Measurements from ENCODE around the gene GUCA2A.
A peak's percentile ranks its signal among the peaks of the same experiment; 100 is the strongest.

GUCA2A gene

DNA sequence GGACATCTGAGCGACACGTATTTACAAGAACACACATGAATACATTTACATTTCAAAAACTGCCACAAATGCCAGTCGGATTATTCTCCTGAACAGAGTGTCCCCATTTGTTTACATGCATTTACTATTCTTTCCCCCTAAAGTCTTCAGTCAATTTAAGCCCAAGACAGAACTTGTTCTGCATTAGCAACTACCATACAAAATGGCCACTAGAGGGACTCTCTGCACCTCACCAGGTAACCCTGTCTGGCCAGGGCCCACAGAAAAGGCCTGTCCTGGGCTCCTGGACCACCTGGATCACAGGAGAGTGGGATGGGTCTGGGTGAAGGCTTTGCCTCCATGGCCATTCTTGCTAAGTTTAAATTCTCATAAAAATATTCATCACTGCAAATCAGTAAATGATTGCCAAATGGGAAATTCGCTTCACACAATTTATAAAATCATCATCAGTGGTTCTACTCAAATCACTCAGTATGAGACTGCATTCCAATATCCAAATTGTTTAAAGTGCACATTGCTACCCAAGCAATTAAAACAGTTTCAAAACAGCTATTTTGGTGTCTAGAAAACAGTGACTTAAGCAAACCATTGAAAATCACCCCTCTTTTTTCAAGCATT is 12.5 kb upstream of the GUCA2A start:
- peak; percentile 22 for DNase-seq

DNA sequence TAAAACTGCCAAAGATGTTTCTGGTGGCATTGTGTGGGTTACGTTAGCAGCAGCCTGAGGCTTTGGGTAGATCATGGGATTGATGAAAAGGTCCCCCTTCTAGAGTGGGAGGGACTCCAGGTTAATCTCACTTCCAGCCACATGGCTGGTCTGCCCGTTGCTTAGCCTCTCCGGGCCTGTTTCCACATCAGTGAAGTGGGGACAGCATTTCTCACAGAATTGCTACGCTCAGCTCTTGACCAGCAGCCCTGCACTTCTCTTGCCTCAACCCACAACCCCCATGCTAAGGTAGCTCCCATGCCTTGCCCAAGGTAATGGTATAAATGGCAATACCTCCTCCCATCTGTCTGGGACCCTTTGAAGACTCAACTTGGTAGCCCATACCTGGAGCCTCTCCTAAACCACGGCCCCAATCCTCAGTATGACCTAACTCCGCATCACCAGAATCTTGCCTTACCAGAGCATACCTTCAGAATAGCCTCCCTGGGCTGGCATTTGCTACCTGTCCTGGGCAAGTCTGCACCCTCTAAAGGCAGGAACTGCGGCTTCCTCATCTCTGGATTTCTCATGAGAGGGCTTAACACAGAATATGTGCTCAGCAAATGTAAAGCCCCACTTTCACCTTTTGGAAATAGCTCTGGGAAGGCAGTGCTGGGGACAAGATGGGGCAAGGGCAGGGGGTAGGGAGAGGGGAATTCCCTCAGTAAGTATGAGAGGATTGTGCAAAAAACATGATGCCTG is 10.9 kb upstream of the GUCA2A start:
- no peak for DNase-seq

DNA sequence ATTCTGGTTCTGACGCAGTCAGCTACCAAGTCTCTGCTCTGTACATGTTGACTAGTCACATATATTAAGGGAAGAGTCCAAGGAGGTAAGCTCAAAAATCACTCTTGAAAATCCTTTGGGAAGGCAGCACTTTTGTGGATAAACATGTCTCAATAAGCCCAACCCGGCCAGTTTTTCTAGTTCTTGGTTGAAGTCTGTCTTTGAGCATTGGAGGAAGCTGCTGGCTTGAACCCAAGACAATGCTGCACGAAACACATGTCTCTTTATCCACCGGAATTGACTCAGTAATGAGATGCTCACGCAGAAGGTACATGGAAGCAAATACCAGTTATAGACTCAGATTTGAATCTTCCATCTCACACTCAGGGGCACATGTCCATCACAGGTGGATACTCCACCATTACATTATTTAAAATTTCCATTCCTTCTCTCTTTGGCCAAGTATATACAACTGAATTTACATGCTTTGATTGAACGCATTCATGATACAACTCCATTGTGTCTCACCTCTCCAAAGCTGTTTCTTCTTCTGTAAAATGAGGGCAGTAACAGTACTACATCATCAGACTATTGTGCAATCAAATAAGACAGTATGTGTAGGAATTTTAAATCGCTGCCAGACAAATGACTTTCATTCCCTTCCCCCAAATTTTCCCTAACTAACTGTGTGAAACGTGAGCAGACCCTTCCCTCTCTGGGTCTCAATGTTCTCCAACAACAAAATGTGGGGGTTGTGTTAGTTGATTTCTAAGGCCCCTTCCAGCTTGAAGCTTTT is 9.6 kb upstream of the GUCA2A start:
- no peak for DNase-seq

DNA sequence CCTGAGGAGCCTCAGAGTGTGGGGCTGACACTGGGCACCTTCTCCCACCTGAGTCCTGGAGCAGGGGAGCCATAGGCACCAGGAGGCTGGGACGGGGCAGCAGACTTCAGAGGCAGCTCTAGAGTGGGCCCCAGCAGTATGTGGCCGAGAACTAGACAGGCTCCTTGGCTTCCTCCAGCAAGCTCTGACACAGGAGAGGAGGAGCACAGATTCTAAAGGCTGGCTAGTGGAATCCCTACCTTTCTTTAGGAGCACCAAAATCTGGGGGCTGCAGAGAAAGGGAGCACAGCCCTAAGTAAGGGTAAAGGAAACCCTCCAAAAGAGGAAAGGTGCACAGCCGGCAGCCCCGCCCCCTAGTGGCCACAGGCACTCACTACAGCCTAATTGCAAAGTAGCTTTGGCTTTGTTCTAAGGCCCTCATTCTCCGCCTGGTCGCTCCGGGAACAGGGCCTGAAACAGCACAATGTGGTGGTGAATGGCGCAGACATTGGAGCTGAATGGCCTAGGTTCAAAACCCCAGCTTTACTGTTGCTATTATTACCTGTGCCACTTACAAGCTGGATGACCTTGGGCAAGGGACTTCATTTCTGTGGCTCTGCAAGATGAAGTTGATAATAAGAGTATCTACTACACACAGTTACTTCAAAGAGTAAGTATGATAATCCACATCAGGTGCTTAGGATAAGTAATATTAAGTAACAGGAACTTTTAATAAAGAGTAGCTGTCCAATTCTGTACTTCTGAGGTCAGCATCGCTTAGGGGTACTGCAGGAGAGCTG is 8.8 kb upstream of the GUCA2A start:
- DNase-seq = no peak

DNA sequence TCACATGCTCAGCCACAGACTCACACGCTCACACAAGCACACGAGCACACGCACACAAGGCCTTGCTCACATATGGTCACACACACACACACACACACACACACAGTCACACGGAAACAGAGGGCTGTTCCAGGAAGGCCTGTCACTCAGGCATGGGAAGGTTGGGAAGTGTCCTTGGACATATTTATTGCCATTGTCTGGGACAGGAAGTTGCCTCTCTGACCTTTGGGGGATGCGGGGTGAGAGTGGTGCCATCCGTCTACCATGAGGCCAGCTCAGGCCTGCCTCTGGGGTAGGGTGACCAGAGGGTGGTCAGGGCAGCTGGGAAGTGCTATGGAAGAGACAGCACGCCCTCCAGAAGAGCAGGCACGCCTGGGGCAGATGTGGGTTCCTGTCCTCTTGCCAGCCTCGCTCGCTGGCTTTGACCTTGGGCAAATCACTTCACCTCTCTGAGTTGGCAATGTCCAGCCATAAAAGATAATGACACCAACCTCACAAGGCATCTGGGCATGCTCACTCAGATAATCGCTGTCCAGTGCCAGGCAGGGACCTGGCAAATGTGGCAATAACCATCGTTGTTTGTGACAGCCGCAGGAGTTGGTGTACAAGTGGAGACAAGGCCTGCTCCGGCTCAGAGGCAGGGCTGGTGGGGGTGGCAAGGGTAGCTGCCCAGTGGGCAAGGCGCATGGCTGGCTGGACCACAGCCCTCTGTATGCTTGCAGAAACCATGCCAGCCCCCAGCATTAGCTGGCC is 8.0 kb upstream of the GUCA2A start:
- no peak for DNase-seq

DNA sequence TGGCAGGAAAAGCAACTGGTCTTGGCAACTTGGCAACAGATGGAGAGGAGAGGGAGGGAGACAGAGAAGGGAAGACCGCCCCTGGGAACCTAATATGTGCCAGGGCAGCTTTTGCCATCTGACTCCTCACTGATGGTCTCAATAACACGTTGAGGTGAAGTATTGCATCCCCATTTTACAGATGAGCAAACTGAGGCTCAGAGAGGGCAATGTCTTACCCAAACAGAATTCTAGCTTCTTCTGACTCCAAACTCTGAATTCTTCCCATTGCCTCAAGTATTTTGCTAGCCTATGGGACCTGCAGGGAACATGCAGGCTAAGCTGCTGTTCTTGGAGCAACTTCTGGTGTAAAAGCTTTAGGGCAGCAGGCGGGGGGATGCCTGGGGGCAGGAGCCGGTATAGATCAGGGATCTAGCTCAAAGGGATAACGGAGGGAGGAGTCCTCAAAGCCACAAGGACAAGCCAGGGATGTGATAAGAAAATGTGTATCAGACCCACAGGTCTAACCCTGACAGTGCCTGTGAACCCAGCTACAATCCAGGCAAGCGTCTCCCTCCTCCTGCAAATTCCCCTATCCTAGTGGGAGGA is 7.2 kb upstream of the GUCA2A start:
- no peak for DNase-seq

DNA sequence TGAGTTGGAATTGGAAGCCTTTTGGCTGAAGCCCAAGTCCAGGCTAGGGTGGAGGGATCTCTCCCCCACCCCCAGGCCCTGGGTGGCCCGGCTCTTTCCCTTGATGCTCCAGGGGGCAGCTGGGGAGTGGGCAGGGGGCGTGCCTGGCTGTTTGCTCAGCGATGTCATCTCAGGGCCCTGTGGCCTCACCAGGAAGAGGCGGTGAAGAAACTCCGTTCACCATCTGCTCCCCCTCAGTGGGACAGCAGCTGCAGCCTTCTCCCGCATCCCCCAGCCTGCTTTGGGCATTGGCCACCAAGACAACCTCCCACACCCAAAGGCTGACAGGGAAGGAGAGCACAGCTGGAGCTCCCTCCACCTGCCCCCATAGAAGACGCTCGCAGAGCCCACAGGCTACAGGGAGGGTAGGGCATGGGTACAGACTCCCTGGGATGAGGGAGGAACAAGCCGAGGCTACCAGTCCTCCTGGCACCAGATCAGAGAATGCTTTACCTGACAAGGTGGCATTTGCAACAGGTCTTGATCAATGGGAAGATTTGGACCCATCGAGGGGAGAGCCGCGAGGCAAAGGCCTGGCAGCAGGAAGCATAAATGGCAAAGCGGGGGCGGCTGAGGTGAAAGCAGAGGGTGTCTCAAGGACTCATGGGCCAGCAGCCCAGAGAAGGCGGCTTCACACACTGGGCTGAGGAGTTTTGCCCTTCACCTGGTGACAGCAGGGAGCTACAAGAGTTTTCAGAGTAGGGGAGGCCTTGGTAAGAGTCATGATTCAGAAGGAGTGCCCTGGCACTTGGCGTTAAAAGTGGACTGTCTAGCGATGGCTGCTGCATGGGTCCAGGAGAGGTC is 6.5 kb upstream of the GUCA2A start:
- DNase-seq = no peak

DNA sequence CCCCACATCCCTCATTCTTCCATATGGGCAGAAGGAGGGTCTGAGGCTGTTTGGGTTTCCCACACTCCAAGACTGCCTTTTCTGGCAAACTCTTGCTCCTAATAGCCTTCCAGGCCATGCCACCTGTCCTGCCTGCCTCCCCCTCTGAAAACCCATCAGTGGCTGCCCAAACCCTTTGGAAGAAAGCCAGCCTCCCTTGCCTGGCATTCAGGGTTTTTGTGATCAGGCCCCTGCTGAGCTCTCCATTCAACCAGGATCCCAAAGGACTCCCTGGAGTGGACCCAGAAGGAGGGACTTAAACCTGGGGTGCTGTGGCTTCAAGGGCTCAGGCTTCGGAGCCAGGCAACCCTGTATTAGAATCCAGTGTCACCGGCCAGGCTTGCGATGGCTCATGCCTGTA is 4.2 kb upstream of the GUCA2A start:
- no peak for DNase-seq

DNA sequence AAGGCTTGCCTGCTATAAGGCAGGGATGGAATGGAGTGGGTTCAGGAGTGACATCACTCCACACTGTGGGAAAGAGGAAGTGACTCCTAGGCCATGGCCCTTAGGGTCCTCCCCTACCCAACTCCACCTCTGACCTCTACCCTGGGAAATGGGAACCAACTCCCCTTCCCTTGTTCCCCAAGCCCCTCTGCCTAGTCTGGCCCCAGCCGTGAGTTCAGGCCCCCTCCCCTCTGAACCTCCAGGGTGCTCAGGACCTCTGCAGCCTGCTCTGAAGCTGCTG is 3.8 kb upstream of the GUCA2A start:
- DNase-seq = no peak

DNA sequence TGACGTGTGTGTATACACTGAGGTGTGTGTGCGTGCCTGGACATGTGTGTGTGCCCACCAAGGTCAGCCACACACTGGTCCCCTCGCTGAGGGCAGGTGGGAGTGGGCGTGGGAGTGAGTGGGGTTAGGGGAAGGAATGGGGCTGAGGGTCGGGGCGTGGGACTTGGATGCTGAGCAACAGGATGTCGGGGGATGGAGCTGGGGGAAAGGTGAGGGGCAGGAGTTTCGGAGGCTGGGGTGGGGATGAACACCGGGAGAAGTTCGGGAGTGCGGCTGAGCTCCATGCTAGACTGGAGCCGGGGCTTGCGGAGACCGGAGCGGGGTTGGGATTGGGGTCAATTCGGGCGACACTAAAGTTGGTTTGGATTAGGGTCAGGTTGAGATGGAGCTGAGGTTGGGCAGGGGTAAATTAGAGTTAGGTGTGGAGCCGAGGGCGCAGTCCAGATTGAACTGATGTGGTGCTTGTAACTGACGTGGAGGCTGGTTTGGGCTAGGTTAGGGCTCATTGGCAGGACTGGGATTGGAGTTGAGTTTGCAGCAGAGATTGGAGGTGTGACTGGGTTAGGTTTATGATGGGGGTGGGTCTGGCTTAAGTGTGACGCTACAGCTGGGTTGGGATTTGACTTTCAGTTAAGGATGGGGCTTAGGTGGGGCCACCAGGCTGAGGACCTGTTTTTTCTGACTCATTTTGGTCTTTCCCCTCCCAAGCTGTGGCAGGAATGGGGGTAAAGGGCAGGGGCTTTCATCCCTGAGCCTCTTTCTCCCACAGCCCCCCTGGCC is 3.3 kb upstream of the GUCA2A start:
- DNase-seq = no peak

DNA sequence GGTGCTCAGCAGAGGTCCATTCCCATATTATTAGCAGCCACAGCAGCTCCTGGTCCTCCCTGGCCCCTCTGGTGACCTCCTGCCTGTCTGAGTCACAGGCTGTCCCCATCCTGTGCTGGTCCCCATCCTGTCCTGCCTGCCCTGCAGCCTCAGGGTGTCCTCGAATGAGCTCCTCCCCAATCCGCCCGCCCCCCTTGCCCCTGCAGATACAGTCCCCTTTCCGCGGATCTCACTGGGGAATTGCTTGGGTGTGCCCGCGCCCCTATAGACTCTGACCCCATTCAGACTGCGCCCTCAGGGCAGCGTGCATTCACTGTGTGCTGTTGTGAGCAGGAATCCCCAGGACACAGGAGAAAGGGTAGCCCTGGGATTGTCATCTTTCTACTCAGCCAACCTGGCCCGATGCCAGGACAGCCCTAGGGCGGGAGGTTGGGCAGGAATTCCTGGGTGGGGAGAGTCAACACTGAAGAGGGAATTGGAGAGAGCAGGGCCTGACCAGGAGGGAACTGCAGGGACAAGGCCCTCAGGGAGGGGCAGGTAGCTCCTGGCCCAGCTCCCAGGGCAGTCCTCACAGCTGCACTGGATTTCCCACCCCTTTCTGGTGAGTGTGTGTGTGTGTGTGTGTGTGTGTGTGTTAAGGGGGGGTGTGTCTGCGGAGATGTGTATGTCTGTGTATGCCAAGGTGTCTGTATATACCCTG is 1.1 kb upstream of the GUCA2A start:
- DNase-seq = peak; percentile 63

DNA sequence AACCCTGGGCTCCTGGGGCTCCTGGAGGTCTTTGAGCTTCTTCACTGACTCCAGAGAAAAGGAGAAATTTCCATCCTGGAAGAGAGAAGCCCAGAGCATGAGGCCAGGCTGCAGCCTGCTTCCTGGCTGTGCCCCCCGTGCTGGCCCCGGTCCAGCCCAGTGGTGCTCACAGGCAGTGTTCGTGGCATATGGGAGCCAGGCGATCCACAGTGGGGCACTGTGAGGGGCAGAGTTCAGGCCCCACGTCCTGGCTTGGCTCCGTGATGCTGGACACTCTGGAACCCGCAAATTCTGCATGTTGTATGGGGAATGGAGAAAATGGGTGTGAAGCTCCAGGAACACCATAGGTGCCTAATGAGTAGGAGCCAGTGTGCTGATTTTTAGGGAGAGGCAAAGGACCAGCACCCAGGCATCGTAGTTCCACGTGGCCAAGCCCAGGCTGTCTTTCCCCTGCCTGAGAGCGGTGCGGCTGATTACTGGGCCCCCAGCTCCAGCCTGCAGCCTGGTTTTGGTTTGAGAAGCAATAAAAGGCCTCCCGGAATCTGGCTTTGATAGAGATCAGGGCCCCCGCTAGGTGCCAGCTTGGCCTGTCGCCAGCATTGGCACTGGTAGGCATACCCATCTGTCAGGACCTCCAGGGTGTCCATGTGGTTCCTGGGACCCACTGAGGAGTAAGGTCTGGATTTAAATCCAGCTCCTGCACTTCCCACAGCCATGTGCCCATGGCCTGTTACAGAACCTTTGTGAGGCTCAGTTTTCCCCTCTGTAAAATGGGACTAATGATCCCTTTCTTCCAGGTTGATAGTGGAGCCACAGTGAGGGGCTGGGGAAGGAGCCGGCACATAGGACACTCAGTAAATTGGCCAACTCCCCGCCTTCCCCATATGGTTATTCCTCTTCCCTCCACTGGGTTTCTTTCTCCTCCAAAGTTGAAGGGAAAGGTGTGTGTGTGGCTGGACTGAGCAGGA is 725 bp downstream of the GUCA2A start:
- DNase-seq = no peak

DNA sequence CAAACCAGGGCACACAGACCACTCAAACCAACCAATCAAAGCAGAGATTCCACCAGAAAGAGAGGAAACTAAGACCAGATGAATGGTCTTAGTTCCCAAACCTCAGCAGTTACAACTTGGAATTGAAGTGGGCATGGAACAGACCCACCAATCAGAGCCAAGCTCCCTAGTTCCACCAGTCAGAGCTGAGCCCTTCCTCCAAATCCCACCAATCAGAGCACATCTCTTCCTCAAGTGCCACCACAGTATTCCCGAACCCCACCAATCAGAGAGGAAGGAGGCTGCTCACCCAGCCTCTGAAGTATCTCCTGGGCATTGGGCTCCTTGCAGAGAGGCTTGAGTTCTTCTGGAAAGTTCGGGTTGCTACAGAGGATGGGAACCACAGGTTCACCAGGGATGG is 1.4 kb downstream of the GUCA2A start:
- no peak for DNase-seq

DNA sequence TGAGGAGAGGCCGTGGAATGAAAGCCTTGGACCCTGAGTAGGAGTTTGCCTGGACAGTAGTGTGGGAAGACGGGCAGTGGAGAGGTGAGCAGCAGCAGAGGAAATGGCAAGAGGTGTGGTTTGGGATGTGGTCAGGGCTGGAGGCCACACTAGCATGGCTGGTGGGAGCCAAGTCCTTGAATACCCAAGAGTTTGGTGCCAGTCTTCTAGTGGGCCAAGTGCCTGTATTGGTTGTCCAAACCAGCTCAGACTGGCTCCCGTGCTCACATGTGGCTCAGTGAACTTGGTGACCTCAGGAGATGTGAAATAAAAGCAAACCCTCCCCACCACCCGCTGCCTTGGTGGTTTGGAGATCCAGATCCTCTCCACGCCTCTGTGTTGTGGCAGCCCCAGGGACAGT is 2.4 kb downstream of the GUCA2A start:
- no peak for DNase-seq

DNA sequence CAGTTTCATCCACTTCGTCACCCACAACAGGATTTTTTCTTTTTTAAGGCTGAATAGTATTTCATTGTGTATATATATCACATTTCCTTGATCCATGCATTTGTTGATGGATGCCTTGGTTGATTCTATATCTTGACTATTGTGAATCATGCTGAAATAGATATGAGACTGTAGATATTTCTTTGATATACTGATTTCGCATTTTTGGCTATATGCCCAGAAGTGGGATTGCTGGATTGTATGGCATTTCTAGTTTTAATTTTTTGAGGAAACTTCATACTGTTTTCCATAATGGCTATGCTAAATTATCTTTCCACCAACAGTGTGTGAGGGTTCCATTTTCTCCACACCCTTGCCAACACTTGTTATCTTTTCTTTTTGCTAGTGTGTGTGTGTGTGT is 6.4 kb downstream of the GUCA2A start:
- DNase-seq = no peak

DNA sequence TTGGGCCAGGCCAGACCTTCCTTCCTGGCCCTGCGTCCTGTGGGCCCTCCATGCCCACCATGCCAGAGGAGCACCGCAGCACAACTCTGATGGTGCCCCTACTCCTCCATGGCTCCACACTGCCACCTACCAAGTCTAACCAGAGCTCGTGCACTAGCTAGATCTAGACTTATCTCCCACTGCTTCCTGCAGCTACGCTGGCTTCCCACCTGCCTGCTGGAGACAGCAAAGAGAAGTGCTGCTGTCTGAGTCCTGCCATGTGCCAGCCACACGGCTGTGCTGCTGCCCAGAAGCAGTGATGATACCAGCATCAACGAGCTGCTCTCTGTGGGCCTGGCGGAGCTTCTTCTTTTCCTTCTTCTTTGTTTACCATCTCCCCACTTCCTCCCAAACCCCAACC is 6.9 kb downstream of the GUCA2A start:
- no peak for DNase-seq

DNA sequence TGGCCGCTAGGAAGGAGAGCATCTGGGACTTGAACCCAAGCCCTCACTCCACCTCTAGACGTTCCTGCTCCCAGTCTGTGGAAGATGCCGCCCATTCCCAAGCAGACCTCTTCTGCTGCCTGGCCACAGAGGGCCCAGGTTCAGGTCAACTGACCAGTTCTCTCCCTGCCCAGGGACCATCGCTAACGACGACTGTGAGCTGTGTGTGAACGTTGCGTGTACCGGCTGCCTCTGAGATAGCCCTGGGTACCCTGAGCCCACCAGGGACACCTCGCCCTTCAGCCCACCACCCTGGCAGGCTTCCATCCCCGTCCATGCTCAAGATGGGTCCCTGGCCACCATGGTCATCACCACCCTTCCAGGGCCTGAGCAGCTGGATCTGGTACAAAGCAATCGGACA is 9.2 kb downstream of the GUCA2A start:
- DNase-seq = no peak

DNA sequence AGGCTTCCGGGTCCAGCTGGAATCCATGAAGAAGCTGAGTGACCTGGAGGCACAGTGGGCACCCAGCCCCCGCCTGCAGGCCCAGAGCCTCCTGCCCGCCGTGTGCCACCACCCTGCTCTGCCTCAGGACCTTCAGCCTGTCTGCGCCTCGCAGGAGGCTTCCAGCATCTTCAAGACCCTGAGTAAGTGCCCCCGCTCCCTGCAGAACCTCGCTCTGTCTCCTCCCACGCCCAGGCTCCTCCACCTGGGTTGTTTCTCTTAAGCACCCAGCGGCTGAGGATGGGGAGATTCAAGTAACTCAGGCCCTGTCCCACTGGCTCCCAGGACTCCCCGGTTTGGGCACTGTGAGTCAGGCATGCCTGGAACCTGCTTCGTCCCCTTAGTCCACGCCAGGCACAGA is 9.9 kb downstream of the GUCA2A start:
- DNase-seq = no peak

DNA sequence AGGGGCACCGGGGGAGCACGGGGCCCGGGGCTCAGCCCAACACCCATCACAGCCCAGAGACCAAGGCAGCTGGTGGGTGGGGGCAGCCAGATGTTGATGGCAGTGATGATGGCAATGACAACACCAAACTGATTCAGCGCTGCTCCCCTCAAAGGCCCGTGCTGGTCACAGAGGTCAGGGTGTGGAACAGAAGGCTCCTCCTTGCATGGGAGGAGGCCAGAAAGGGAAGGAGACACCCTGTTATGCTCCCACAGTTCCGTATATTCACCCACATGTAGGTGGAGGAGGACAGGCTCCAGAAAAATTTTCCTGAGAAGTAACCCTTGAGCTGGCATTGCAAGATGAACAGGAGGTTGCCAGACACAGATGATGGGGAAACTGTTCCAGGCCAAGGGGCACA is 10.9 kb downstream of the GUCA2A start:
- no peak for DNase-seq
